ENCODE results near the gene PEX10.
A peak's percentile ranks its signal among the peaks of the same experiment; 100 is the strongest.

PEX10 gene

GRCh38 chr1:2388004-2388913, 24.1 kb downstream of the PEX10 start:
- no peak overlapping the region for H3K27ac ChIP-seq (replicated peaks; ENCODE audit: low read length)
- H2BK5ac ChIP-seq (ENCODE audit: low read length), result no peak overlapping the region
- no peak overlapping the region for H2BK12ac ChIP-seq (ENCODE audit: low read length)
- H3K18ac ChIP-seq (ENCODE audit: low read length), result no peak overlapping the region
- no peak overlapping the region for H4K8ac ChIP-seq (ENCODE audit: low read depth, low read length)
- no peak overlapping the region for H3K4me3 ChIP-seq (ENCODE audit: low read length in 2 of 2)
- H3K4ac ChIP-seq (ENCODE audit: low read length), result no peak overlapping the region
- no peak overlapping the region for H2BK120ac ChIP-seq (ENCODE audit: low read depth, low read length)
- H3K4me1 ChIP-seq (ENCODE audit: control insufficient read depth in 2 of 2, insufficient read depth in 1 of 2, low read depth in 1 of 2, low read length in 2 of 2), result peaks cover 9 to 11% of the 10 kb centered on the region in 2 donors
- H3K9ac ChIP-seq (ENCODE audit: low read depth, low read length, poor library complexity), result no peak overlapping the region
- WGBS, 2 donors (ENCODE audit: extremely low coverage in 2 of 2, insufficient read length in 2 of 2, insufficient replicate concordance in 1 of 2), result no CpG with 5 or more reads among the region's 32 CpGs
- H3K27me3 ChIP-seq (ENCODE audit: control insufficient read depth in 3 of 3, insufficient read depth in 3 of 3, low read depth in 1 of 3, low read length in 3 of 3), result no peaks in the 10 kb centered on the region
- no peak overlapping the region for H3K4me2 ChIP-seq (ENCODE audit: insufficient read depth, low read length, poor library complexity, severe bottlenecking)
- H2BK15ac ChIP-seq (ENCODE audit: low read length), result no peak overlapping the region
- H3K14ac ChIP-seq (ENCODE audit: low read length), result no peak overlapping the region
- no peak overlapping the region for H4K91ac ChIP-seq (ENCODE audit: low read depth, low read length, poor library complexity)
- no peak overlapping the region for H3K23ac ChIP-seq (ENCODE audit: low read depth, low read length, poor library complexity)
- H3K36me3 ChIP-seq (replicated peaks in 1 of 2; ENCODE audit: control insufficient read depth in 2 of 2, insufficient read depth in 2 of 2, low read length in 2 of 2), result peaks cover 16 to 33% of the 10 kb centered on the region in 2 donors
- H3K79me1 ChIP-seq (ENCODE audit: low read depth, low read length), result peaks cover 19% of the 10 kb centered on the region
- DNase-seq (ENCODE audit: low spot score), result no peak
- no peak overlapping the region for H2AFZ ChIP-seq (ENCODE audit: low read length)
- H2AK5ac ChIP-seq (ENCODE audit: low read depth, low read length), result no peak overlapping the region
- no peaks in the 10 kb centered on the region for H3K9me3 ChIP-seq (replicated peaks in 1 of 2; ENCODE audit: control insufficient read depth in 2 of 2, insufficient read depth in 1 of 2, low read depth in 1 of 2, low read length in 2 of 2)

DNA sequence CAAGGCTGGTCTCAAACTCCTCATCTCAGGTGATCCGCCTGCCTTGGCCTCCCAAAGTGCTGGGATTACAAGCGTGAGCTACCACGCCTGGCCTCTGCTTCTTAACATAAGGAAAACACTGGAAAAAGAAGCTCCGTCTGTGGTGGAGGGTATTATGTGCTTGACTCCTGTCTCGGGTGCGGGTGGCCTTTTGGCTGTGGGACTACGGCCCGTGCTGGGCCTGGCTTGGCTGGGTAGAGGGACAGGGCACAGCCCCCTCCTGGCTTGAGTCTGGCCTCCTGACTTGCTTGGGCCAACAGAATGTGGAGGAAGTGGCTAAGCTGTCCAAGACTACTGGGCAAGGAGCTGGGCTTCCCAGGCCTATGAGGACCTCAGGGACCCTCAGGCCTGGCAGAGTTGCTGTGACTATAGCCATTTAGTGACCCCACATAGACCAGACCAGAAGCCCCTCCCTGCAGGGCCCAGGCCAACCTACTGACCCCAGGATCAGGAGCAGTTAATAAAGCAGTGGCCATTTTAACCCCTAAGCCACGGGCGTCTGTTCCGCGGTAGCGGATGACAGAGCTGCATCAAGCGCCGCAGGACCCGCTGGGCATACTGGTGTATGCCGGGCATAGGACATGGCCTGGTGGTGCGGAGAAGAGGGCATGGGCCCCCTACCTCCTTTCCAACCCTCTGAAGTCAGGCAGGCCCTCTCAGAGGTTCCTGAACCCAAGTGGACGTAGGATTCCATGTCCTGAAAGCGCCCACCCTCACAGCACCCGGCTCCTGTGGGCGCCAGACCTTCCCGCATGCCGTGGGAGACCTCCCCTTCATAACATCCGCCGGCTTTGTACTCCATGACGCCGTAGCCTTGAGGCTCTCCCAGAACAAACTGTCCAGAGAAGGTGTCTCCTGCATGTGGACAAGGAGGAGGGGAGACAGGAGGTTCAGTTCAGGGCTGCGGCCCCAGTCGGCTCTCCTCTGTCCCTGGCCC, 25.4 kb downstream of the PEX10 start:
- no peak overlapping the region for H3K9ac ChIP-seq (ENCODE audit: low read depth, low read length, poor library complexity)
- peaks cover 12% of the 10 kb centered on the region for H3K79me1 ChIP-seq (ENCODE audit: low read depth, low read length)
- H3K27ac ChIP-seq (replicated peaks; ENCODE audit: low read length), result no peak overlapping the region
- no peak overlapping the region for H3K4me3 ChIP-seq (ENCODE audit: low read length in 2 of 2)
- no peak overlapping the region for H2BK120ac ChIP-seq (ENCODE audit: low read depth, low read length)
- no peak overlapping the region for H2BK12ac ChIP-seq (ENCODE audit: low read length)
- no peak overlapping the region for H3K4me2 ChIP-seq (ENCODE audit: insufficient read depth, low read length, poor library complexity, severe bottlenecking)
- H2AK5ac ChIP-seq (ENCODE audit: low read depth, low read length), result no peak overlapping the region
- H2BK5ac ChIP-seq (ENCODE audit: low read length), result no peak overlapping the region
- H3K27me3 ChIP-seq (ENCODE audit: control insufficient read depth in 3 of 3, insufficient read depth in 3 of 3, low read depth in 1 of 3, low read length in 3 of 3), result no peaks in the 10 kb centered on the region
- H3K36me3 ChIP-seq (replicated peaks in 1 of 2; ENCODE audit: control insufficient read depth in 2 of 2, insufficient read depth in 2 of 2, low read length in 2 of 2), result peaks cover 12 to 27% of the 10 kb centered on the region in 2 donors
- no peak overlapping the region for H4K91ac ChIP-seq (ENCODE audit: low read depth, low read length, poor library complexity)
- no peak for DNase-seq (ENCODE audit: low spot score)
- no peaks in the 10 kb centered on the region for H3K9me3 ChIP-seq (replicated peaks in 1 of 2; ENCODE audit: control insufficient read depth in 2 of 2, insufficient read depth in 1 of 2, low read depth in 1 of 2, low read length in 2 of 2)
- H4K8ac ChIP-seq (ENCODE audit: low read depth, low read length), result no peak overlapping the region
- H3K23ac ChIP-seq (ENCODE audit: low read depth, low read length, poor library complexity), result no peak overlapping the region
- H3K14ac ChIP-seq (ENCODE audit: low read length), result no peak overlapping the region
- H3K18ac ChIP-seq (ENCODE audit: low read length), result no peak overlapping the region
- H2AFZ ChIP-seq (ENCODE audit: low read length), result no peak overlapping the region
- WGBS, 2 donors (ENCODE audit: extremely low coverage in 2 of 2, insufficient read length in 2 of 2, insufficient replicate concordance in 1 of 2), result no CpG with 5 or more reads among the region's 30 CpGs
- no peak overlapping the region for H3K4ac ChIP-seq (ENCODE audit: low read length)
- H3K4me1 ChIP-seq (ENCODE audit: control insufficient read depth in 2 of 2, insufficient read depth in 1 of 2, low read depth in 1 of 2, low read length in 2 of 2), result peaks cover 4 to 7% of the 10 kb centered on the region in 2 donors
- H2BK15ac ChIP-seq (ENCODE audit: low read length), result no peak overlapping the region

DNA sequence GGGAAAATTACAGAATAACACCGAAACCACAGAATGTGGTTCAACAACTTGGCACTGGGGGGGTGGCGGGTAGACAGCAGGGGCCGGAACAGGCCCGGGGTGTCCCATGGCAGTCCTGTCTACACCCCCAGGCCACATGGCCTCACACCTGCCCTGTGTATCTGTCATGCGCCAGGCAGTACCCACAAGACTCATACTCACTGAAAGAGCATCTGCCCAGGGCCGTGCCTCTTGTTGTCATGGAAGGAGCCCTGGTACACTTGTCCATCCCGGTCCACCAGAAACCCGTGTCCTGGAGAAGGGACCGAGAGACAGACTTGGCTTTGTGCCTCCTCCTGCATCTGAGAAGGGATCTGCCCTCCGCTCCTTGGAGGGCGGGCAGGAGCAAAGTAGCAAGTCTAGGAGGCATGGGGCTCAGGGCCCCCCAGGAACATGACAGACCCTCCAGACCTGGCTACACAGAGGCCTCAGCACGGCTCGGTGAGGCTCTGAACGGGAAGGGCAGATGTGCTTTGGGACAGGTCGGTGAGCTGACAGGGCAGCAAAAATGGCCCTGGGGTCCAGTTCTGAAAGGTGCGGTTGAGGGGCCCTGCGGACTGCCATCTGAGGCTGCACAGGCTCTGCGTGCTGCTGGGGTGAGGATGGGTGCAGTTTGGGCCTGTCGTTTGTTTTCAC, 26.6 kb downstream of the PEX10 start:
- peaks cover 11% of the 10 kb centered on the region for H3K79me1 ChIP-seq (ENCODE audit: low read depth, low read length)
- no peak overlapping the region for H2BK5ac ChIP-seq (ENCODE audit: low read length)
- H3K27me3 ChIP-seq (ENCODE audit: control insufficient read depth in 3 of 3, insufficient read depth in 3 of 3, low read depth in 1 of 3, low read length in 3 of 3), result no peaks in the 10 kb centered on the region
- H3K14ac ChIP-seq (ENCODE audit: low read length), result no peak overlapping the region
- no peak overlapping the region for H3K4ac ChIP-seq (ENCODE audit: low read length)
- DNase-seq (ENCODE audit: low spot score), result no peak
- peaks cover 4 to 10% of the 10 kb centered on the region in 2 donors for H3K4me1 ChIP-seq (ENCODE audit: control insufficient read depth in 2 of 2, insufficient read depth in 1 of 2, low read depth in 1 of 2, low read length in 2 of 2)
- no peak overlapping the region for H4K91ac ChIP-seq (ENCODE audit: low read depth, low read length, poor library complexity)
- H3K27ac ChIP-seq (replicated peaks; ENCODE audit: low read length), result no peak overlapping the region
- H3K18ac ChIP-seq (ENCODE audit: low read length), result no peak overlapping the region
- H2AFZ ChIP-seq (ENCODE audit: low read length), result no peak overlapping the region
- no peak overlapping the region for H2BK15ac ChIP-seq (ENCODE audit: low read length)
- peak overlapping the region; percentile 36 for H3K23ac ChIP-seq (ENCODE audit: low read depth, low read length, poor library complexity)
- H2BK12ac ChIP-seq (ENCODE audit: low read length), result peak overlapping the region; percentile 51
- H3K9me3 ChIP-seq (replicated peaks in 1 of 2; ENCODE audit: control insufficient read depth in 2 of 2, insufficient read depth in 1 of 2, low read depth in 1 of 2, low read length in 2 of 2), result no peaks in the 10 kb centered on the region
- peaks cover 12 to 27% of the 10 kb centered on the region in 2 donors for H3K36me3 ChIP-seq (replicated peaks in 1 of 2; ENCODE audit: control insufficient read depth in 2 of 2, insufficient read depth in 2 of 2, low read length in 2 of 2)
- WGBS, 2 donors (ENCODE audit: extremely low coverage in 2 of 2, insufficient read length in 2 of 2, insufficient replicate concordance in 1 of 2), result no CpG with 5 or more reads among the region's 19 CpGs
- no peak overlapping the region for H2AK5ac ChIP-seq (ENCODE audit: low read depth, low read length)
- H3K4me3 ChIP-seq (ENCODE audit: low read length in 2 of 2), result no peak overlapping the region
- no peak overlapping the region for H3K4me2 ChIP-seq (ENCODE audit: insufficient read depth, low read length, poor library complexity, severe bottlenecking)
- H3K9ac ChIP-seq (ENCODE audit: low read depth, low read length, poor library complexity), result no peak overlapping the region
- H4K8ac ChIP-seq (ENCODE audit: low read depth, low read length), result no peak overlapping the region
- H2BK120ac ChIP-seq (ENCODE audit: low read depth, low read length), result no peak overlapping the region
